HepG2 (cell line): ENCODE measurements around the gene ISLR2. TPM values are rescaled to one million over a fixed set of nuclear protein-coding genes. Genes with fewer than 3 reads are reported as not detected.

Experiments used
- ATAC-seq: fragments of 200-7000 bp; cut with Tn5 transposase; 3 replicates; pipeline ENCODE4 v1.9.1; 2020; ENCODE audit warnings: mild to moderate bottlenecking, moderate library complexity
- BruUV-seq: library from RNA; stranded (reverse); fragments of 400-500 nt; replicated peaks from 2 replicates; lab custom pipeline; 2021; lab: Mats Ljungman, UMichigan
- CTCF ChIA-PET: fragments of 300-600 bp; formaldehyde crosslinking; extraction: SDS; loops from one replicate; lab custom pipeline; 2021; ENCODE audit warnings: low total read pairs, inconsistent platforms, low intra/inter-chr PET ratio; lab: Yijun Ruan, JAX
- POLR2A ChIA-PET: fragments of 350-600 bp; sonication (Branson Sonifier 250); formaldehyde crosslinking; loops from one replicate; lab custom pipeline; 2020; ENCODE audit warnings: antibody characterized with exemption, inconsistent platforms; lab: Yijun Ruan, JAX
- DNase-seq: peaks from one replicate; pipeline ENCODE4 v3.0.0-alpha.2; 2015; ENCODE audit warnings: low spot score
- FAIRE-seq: peaks from 3 replicates; lab custom pipeline; 2011; peaks lifted over from hg19 to GRCh38; lab: Jason Lieb, UNC
- H2AFZ ChIP-seq: one replicate; pipeline ENCODE4 v1.6.1; 2011; ENCODE audit warnings: low read length, inconsistent platforms
- H3K27ac ChIP-seq: fragments of 300-600 bp; 3 replicates; pipeline ENCODE4 v1.8.0; 2011; ENCODE audit warnings: mixed run types, mild to moderate bottlenecking, mixed read lengths, low read length, inconsistent platforms; ENCODE audit not compliant: insufficient read depth; ENCODE audit errors: extremely low read length
- H3K27me3 ChIP-seq, 2 experiments: fragments of 200-600 bp in 1 of 2; 2 replicates in 1 of 2; 3 replicates in 1 of 2; pipeline versions ENCODE4 v1.6.0 to v1.8.0; 2011; ENCODE audit warnings: low read length in 2 of 2, mild to moderate bottlenecking in 2 of 2, moderate library complexity in 2 of 2, inconsistent platforms in 1 of 2; ENCODE audit not compliant: insufficient read depth in 2 of 2, control insufficient read depth in 1 of 2
- H3K36me3 ChIP-seq, 2 experiments: fragments of 200-600 bp in 1 of 2; replicated peaks in 1 of 2; 2 replicates in 1 of 2; 3 replicates in 1 of 2; pipeline versions ENCODE4 v1.5.1 to v1.8.0; 2011; ENCODE audit warnings: low read length in 2 of 2, inconsistent platforms in 1 of 2; ENCODE audit not compliant: insufficient read depth in 2 of 2, control insufficient read depth in 1 of 2
- H3K4me1 ChIP-seq: 2 replicates; pipeline ENCODE4 v1.5.1; 2012; ENCODE audit warnings: low read length, inconsistent platforms; ENCODE audit not compliant: insufficient read depth
- H3K4me2 ChIP-seq: 2 replicates; pipeline ENCODE4 v1.6.0; 2011; ENCODE audit warnings: low read depth, low read length, inconsistent platforms
- H3K4me3 ChIP-seq, 3 experiments: fragments of 200-600 bp in 1 of 3; sonication (generic), shearing (Covaris generic) in 1 of 3; replicated peaks in 1 of 3; 2 replicates each; pipeline ENCODE4 v1.5.1; 2011 to 2016; ENCODE audit warnings: low read length in 3 of 3, inconsistent platforms in 2 of 3, low read depth in 2 of 3, mild to moderate bottlenecking in 2 of 3, control low read depth in 1 of 3, mixed read lengths in 1 of 3; ENCODE audit not compliant: insufficient read depth in 1 of 3
- H3K79me2 ChIP-seq: one replicate; pipeline ENCODE4 v1.6.1; 2011; ENCODE audit warnings: low read length, inconsistent platforms; ENCODE audit not compliant: insufficient read depth
- H3K9ac ChIP-seq: 2 replicates; pipeline ENCODE4 v1.6.0; 2011; ENCODE audit warnings: mild to moderate bottlenecking, low read depth, low read length, inconsistent platforms; ENCODE audit not compliant: insufficient read depth
- H3K9me3 ChIP-seq: 2 replicates; pipeline ENCODE4 v1.5.1; 2012; ENCODE audit warnings: mild to moderate bottlenecking, low read length
- H4K20me1 ChIP-seq: 2 replicates; pipeline ENCODE4 v1.6.0; 2011; ENCODE audit warnings: inconsistent platforms, mild to moderate bottlenecking, low read length, moderate library complexity; ENCODE audit not compliant: insufficient read depth
- FOSL2 ChIP-seq: sonication (generic); formaldehyde crosslinking; IDR thresholded peaks from 2 replicates; pipeline ENCODE4 v1.4.0; 2020; ENCODE audit warnings: missing genetic modification reagents
- FOXA3 ChIP-seq: IDR thresholded peaks from 2 replicates; pipeline ENCODE4 v1.6.1; 2016; ENCODE audit warnings: missing genetic modification reagents, missing compliant biosample characterization
- HIVEP1 ChIP-seq: sonication (generic); formaldehyde crosslinking; IDR thresholded peaks from 2 replicates; pipeline ENCODE4 v1.4.0; 2020; ENCODE audit warnings: mild to moderate bottlenecking, missing genetic modification reagents
- NFE2 ChIP-seq: sonication (generic); formaldehyde crosslinking; IDR thresholded peaks from 2 replicates; pipeline ENCODE4 v1.4.0; 2020; ENCODE audit warnings: missing genetic modification reagents
- NFE2L2 ChIP-seq: fragments of 150-350 bp; IDR thresholded peaks from 2 replicates; pipeline ENCODE4 v1.6.1; 2014; ENCODE audit warnings: low read length
- SMAD1 ChIP-seq: sonication (generic); formaldehyde crosslinking; IDR thresholded peaks from 2 replicates; pipeline ENCODE4 v1.4.0; 2020; ENCODE audit warnings: missing genetic modification reagents, low read depth, mild to moderate bottlenecking, borderline replicate concordance
- SMC3 ChIP-seq: IDR thresholded peaks from 2 replicates; pipeline ENCODE4 v1.6.1; 2011; ENCODE audit warnings: low read length, improper control_type of control experiment
- SNRNP70 ChIP-seq: fragments of 200-400 bp; formaldehyde crosslinking; IDR thresholded peaks from 2 replicates; pipeline ENCODE4 v1.6.1; 2017; ENCODE audit warnings: mild to moderate bottlenecking, low read depth, low read length, moderate library complexity
- TBX2 ChIP-seq: sonication (generic); formaldehyde crosslinking; IDR thresholded peaks from 2 replicates; pipeline ENCODE4 v1.5.0; 2020; ENCODE audit warnings: missing genetic modification reagents, mild to moderate bottlenecking, borderline replicate concordance
- YEATS4 ChIP-seq: sonication (generic); formaldehyde crosslinking; IDR thresholded peaks from 2 replicates; pipeline ENCODE4 v1.4.0; 2020; ENCODE audit warnings: missing genetic modification reagents, borderline replicate concordance
- ZKSCAN1 ChIP-seq: fragments of 150-350 bp; IDR thresholded peaks from 2 replicates; pipeline ENCODE4 v1.6.1; 2014; ENCODE audit warnings: low read length
- ZNF710 ChIP-seq: sonication (generic); formaldehyde crosslinking; IDR thresholded peaks from 2 replicates; pipeline ENCODE4 v1.5.0; 2020; ENCODE audit warnings: mild to moderate bottlenecking, missing genetic modification reagents, borderline replicate concordance
- ZSCAN9 ChIP-seq: IDR thresholded peaks from 2 replicates; pipeline ENCODE4 v1.6.1; 2016; ENCODE audit warnings: borderline replicate concordance
- WGBS: methylation state at CpG from one replicate; pipeline ENCODE4 v1.1.6; 2017; ENCODE audit warnings: low lambda C conversion rate; 5-methylcytosine and 5-hydroxymethylcytosine counted together
- in situ Hi-C: cut with HindIII; loops from 2 replicates; pipeline ENCODE4 v1.10.0; 2017; ENCODE audit warnings: low pct_unique_long_range_greater_than_20kb; ENCODE audit not compliant: extremely low pct_ligation_motif_present
- intact Hi-C: fragments of 100-400 bp; cut with micrococcal nuclease; formaldehyde crosslinking; loops from one replicate; pipeline ENCODE4 v1.10.0; 2022; ENCODE audit not compliant: unreplicated experiment
- polyA plus RNA-seq, 8 experiments: library from polyadenylated mRNA; depleted of rRNA in 3 of 8; stranded (reverse) in 7 of 8; unstranded in 1 of 8; fragments of >200 nt; fragmentation: Illumina TruSeq in 4 of 8; extraction: Trizol in 4 of 8; gene quantifications; 2 replicates each; pipeline versions ENCODE4 v1.2.1 to v1.2.3, GENCODE V29; 2011 to 2016; ENCODE audit warnings: low read depth in 4 of 8, missing spikeins in 1 of 8, mixed read lengths in 1 of 8; ENCODE audit not compliant: insufficient read depth in 1 of 8
- total RNA-seq, 5 experiments: library from RNA; depleted of rRNA; stranded (reverse); fragments of >200 nt; fragmentation: Illumina TruSeq; extraction: Trizol; gene quantifications; 2 replicates each; pipeline ENCODE4 v1.2.3, GENCODE V29; 2016; ENCODE audit warnings: low read depth in 1 of 5
- TF ChIP-seq, protein P1 (sequence below): fragments of 450-650 bp; IDR thresholded peaks from 2 replicates; pipeline ENCODE4 v1.6.1; 2017

The ISLR2 gene
- total and polyA plus RNA-seq, 2 of the 13 experiments (the other 11 are each of a cell fraction or from before 2014, with no cell fraction given) = not detected

DNA sequence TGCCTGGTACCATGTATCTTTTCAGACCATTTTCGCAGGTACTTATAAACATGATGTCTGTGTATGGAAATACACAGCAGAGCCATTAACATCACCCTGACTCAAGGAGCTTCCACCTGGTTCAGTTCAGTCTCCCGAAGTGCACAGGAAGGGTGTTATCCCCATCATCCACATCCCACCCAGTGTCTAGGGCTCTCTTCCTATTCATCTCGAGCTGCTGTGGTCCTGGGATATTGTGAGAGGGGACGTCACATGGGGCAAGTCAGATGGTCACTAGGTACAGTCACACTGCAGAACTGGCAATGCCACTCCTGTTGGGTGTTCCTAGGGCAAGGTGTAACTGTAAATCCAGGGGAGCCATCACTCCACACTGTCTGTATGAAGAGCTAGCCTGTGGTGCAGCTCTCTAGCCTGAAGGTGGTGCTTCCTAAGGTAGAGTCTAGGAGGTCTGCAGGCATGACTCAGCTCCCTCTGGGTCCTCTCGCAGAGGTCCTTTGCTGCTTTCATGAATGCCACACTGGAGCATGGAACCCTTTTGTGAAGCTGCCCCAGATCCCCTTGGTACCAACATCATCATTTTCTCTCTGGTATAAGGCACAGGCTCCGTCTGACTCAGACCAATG, 13.9 kb downstream of the ISLR2 start:
- H2AFZ ChIP-seq = no peak overlapping the region
- peaks cover 0 to 7% of the 10 kb centered on the region in 2 experiments; a peak in 2 of 5 replicates for H3K27me3 ChIP-seq
- 6% methylated on average over 5 of the region's 6 CpGs for WGBS
- no peak overlapping the region for H3K4me3 ChIP-seq
- ChIA-PET POLR2A (no interaction called here), CTCF (no interaction called here)
- H3K4me2 ChIP-seq = no peak overlapping the region
- intact Hi-C loops (no loop called here), in situ Hi-C loops (no loop called here)
- no peaks in the 10 kb centered on the region for H3K36me3 ChIP-seq
- H3K9ac ChIP-seq = no peak overlapping the region
- DNase-seq = peak; percentile 23
- peak; percentile 23 for FAIRE-seq
- no peaks in the 10 kb centered on the region for H3K4me1 ChIP-seq
- H3K79me2 ChIP-seq = no peaks in the 10 kb centered on the region
- no peaks in the 10 kb centered on the region for H4K20me1 ChIP-seq
- no TSS peak for BruUV-seq
- H3K9me3 ChIP-seq = no peaks in the 10 kb centered on the region
- TF ChIP-seq FOXA3 (CRISPR knock-in tag) (no peak), TBX2 (CRISPR knock-in tag) (no peak), NFE2L2 (peak; percentile 16; the same call in 1 of the 2 replicates), SMAD1 (CRISPR knock-in tag) (no peak), SMC3 (peak; percentile 3; the same call in 1 of the 2 replicates), YEATS4 (CRISPR knock-in tag) (no peak), FOSL2 (CRISPR knock-in tag) (0 out of 2 replicates have a peak, but pooled peaks have one; percentile 35), NFE2 (CRISPR knock-in tag) (peak; percentile 75; the same call in 1 of the 2 replicates)
- ATAC-seq = peak; percentile 89
- H3K27ac ChIP-seq = no peak overlapping the region

- Histone ChIP-seq H3K4me3 (no peak overlapping the region), H3K79me2 (no peaks in the 10 kb centered on the region), H3K27me3 (no peaks in the 10 kb centered on the region; a peak in 1 of 5 replicates), H3K4me1 (no peaks in the 10 kb centered on the region), H3K27ac (no peak overlapping the region), H3K9me3 (no peaks in the 10 kb centered on the region), H4K20me1 (no peaks in the 10 kb centered on the region), H3K4me2 (no peak overlapping the region), H3K9ac (no peak overlapping the region), H3K36me3 (no peaks in the 10 kb centered on the region), H2AFZ (no peak overlapping the region)
- in situ Hi-C loops = no loop called here
- no peak for DNase-seq
- no peak for ATAC-seq
- intact Hi-C loops = no loop called here
- POLR2A ChIA-PET = no interaction called here
- CTCF ChIA-PET = no interaction called here
- no TSS peak for BruUV-seq
- FAIRE-seq = no peak
- WGBS = 41% methylated on average over 1 of the region's 1 CpG
- TF ChIP-seq, protein P1, sequence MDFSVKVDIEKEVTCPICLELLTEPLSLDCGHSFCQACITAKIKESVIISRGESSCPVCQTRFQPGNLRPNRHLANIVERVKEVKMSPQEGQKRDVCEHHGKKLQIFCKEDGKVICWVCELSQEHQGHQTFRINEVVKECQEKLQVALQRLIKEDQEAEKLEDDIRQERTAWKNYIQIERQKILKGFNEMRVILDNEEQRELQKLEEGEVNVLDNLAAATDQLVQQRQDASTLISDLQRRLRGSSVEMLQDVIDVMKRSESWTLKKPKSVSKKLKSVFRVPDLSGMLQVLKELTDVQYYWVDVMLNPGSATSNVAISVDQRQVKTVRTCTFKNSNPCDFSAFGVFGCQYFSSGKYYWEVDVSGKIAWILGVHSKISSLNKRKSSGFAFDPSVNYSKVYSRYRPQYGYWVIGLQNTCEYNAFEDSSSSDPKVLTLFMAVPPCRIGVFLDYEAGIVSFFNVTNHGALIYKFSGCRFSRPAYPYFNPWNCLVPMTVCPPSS = no peak
- no peak for TF ChIP-seq SNRNP70
- no peak for TF ChIP-seq ZKSCAN1
- TF ChIP-seq ZSCAN9 = no peak
- no peak for TF ChIP-seq ZNF710 (CRISPR knock-in tag)
- no peak for TF ChIP-seq HIVEP1 (CRISPR knock-in tag)
These were observed 16.0 kb downstream of the ISLR2 start for GRCh38 chr15:74146277-74146800.
